Tibial artery (tissue), 4 donors: Measurements from ENCODE around the gene SELENOT.

ENCODE experiments used
- DNase-seq, 2 donors: peaks; one replicate each; pipeline ENCODE4 v3.0.0-alpha.2; 2019
- H3K27ac ChIP-seq, 2 donors: fragments of 200-600 bp; sonication (generic) in 1 of 2; 1 replicate in 1 of 2; 2 replicates in 1 of 2; pipeline ENCODE4 v1.5.1; 2018 to 2019; ENCODE audit warnings: mild to moderate bottlenecking in 1 of 2
- H3K27me3 ChIP-seq, 2 donors: fragments of 200-600 bp; sonication (generic) in 1 of 2; one replicate each; pipeline versions ENCODE4 v1.5.1 to v1.6.0; 2016 to 2019
- H3K36me3 ChIP-seq, 3 donors: fragments of 200-600 bp; sonication (generic) in 2 of 3; one replicate each; pipeline ENCODE4 v1.5.1; 2016 to 2019; ENCODE audit warnings: mild to moderate bottlenecking in 2 of 3
- H3K4me1 ChIP-seq, 4 donors: fragments of 200-600 bp; sonication (generic) in 2 of 4; 1 replicate in 3 of 4; 2 replicates in 1 of 4; pipeline ENCODE4 v1.5.1; 2016 to 2019
- H3K4me3 ChIP-seq, 2 donors: fragments of 200-600 bp; sonication (generic) in 1 of 2; 1 replicate in 1 of 2; 2 replicates in 1 of 2; pipeline ENCODE4 v1.5.1; 2018 to 2019; ENCODE audit warnings: mild to moderate bottlenecking in 2 of 2
- H3K9me3 ChIP-seq, 3 donors: fragments of 200-600 bp; sonication (generic) in 1 of 3; one replicate each; pipeline ENCODE4 v1.5.1; 2016 to 2019
- CTCF ChIP-seq, 2 experiments: fragments of 200-600 bp in 1 of 2; fragments of 450-650 bp in 1 of 2; IDR thresholded peaks; one replicate each; pipeline ENCODE4 v1.5.1; 2017 to 2019; ENCODE audit warnings: antibody characterized with exemption in 2 of 2, mild to moderate bottlenecking in 1 of 2, moderate library complexity in 1 of 2
- intact Hi-C: fragments of 100-400 bp; cut with DNase I; formaldehyde crosslinking; loops from one replicate; pipeline ENCODE4 v1.15.0; 2023; ENCODE audit warnings: low total_unique reads

Gene SELENOT

GRCh38 chr3:150610785-150611184 lies 7.7 kb downstream of the SELENOT start:
- DNase-seq, result no peak
- Histone ChIP-seq H3K27me3 (no peaks in the 10 kb centered on the region), H3K4me3 (no peak overlapping the region), H3K9me3 (no peaks in the 10 kb centered on the region), H3K27ac (no peak overlapping the region), H3K4me1 (peaks cover 0 to 53% (median 16%) of the 10 kb centered on the region in 4 donors), H3K36me3 (peaks cover 0 to 9% (median 8%) of the 10 kb centered on the region in 3 donors)
- intact Hi-C loops, result no loop called here
- TF ChIP-seq CTCF (IDR thresholded peaks at IDR 0.05), result no peak

- no peak for DNase-seq
- H3K4me1 ChIP-seq, result peaks cover 0 to 44% (median 13%) of the 10 kb centered on the region in 4 donors
- intact Hi-C loops, result no loop called here
Observed at GRCh38 chr3:150611666-150612065, 8.5 kb downstream of the SELENOT start.

GRCh38 chr3:150612494-150612893 lies 9.4 kb downstream of the SELENOT start:
- H3K27ac ChIP-seq, result no peak overlapping the region
- intact Hi-C loops, result no loop called here
- no peaks in the 10 kb centered on the region for H3K9me3 ChIP-seq
- DNase-seq, result no peak
- H3K27me3 ChIP-seq, result no peaks in the 10 kb centered on the region
- H3K4me3 ChIP-seq, result no peak overlapping the region
- TF ChIP-seq CTCF (IDR thresholded peaks at IDR 0.05), result no peak
- peaks cover 0 to 43% (median 11%) of the 10 kb centered on the region in 4 donors for H3K4me1 ChIP-seq
- H3K36me3 ChIP-seq, result peaks cover 0 to 9% (median 8%) of the 10 kb centered on the region in 3 donors

More at GRCh38 chr3:150611666-150612065, 8.5 kb downstream of the SELENOT start:
- Histone ChIP-seq H3K36me3 (peaks cover 0 to 9% (median 8%) of the 10 kb centered on the region in 3 donors), H3K4me3 (no peak overlapping the region), H3K27me3 (no peaks in the 10 kb centered on the region), H3K27ac (no peak overlapping the region), H3K9me3 (no peaks in the 10 kb centered on the region)
- no peak for TF ChIP-seq CTCF (IDR thresholded peaks at IDR 0.05)

- intact Hi-C loops, result no loop called here
- H3K4me3 ChIP-seq, result no peak overlapping the region
- no peak overlapping the region for H3K27ac ChIP-seq
- peaks cover 0 to 9% (median 8%) of the 10 kb centered on the region in 3 donors for H3K36me3 ChIP-seq
- no peaks in the 10 kb centered on the region for H3K27me3 ChIP-seq
- DNase-seq, result no peak
- H3K9me3 ChIP-seq, result no peaks in the 10 kb centered on the region
- peaks cover 0 to 38% (median 10%) of the 10 kb centered on the region in 4 donors for H3K4me1 ChIP-seq
- TF ChIP-seq CTCF (IDR thresholded peaks at IDR 0.05), result no peak
Observed at GRCh38 chr3:150613034-150613433, 9.9 kb downstream of the SELENOT start.

- Histone ChIP-seq H3K36me3 (peaks cover 0 to 9% (median 8%) of the 10 kb centered on the region in 3 donors), H3K4me1 (peaks cover 0 to 30% (median 8%) of the 10 kb centered on the region in 4 donors), H3K27me3 (no peaks in the 10 kb centered on the region), H3K4me3 (no peak overlapping the region), H3K27ac (no peak overlapping the region), H3K9me3 (no peaks in the 10 kb centered on the region)
- no peak for TF ChIP-seq CTCF (IDR thresholded peaks at IDR 0.05)
- DNase-seq, result no peak
- intact Hi-C loops, result no loop called here
Observed at GRCh38 chr3:150613709-150614480, 10.8 kb downstream of the SELENOT start.
